Stimulated activated CD4-positive, alpha-beta T cell treated with anti-CD3 and anti-CD28 coated beads, Interleukin-4, amount 100 ng/mL, for 48 hours (primary cell): Measurements from ENCODE around the gene SOBP.

Experiments
- DNase-seq, 2 donors: peaks; one replicate each; pipeline ENCODE4 v3.0.0-alpha.2; 2020; ENCODE audit warnings: low read depth in 2 of 2

Gene SOBP

DNA sequence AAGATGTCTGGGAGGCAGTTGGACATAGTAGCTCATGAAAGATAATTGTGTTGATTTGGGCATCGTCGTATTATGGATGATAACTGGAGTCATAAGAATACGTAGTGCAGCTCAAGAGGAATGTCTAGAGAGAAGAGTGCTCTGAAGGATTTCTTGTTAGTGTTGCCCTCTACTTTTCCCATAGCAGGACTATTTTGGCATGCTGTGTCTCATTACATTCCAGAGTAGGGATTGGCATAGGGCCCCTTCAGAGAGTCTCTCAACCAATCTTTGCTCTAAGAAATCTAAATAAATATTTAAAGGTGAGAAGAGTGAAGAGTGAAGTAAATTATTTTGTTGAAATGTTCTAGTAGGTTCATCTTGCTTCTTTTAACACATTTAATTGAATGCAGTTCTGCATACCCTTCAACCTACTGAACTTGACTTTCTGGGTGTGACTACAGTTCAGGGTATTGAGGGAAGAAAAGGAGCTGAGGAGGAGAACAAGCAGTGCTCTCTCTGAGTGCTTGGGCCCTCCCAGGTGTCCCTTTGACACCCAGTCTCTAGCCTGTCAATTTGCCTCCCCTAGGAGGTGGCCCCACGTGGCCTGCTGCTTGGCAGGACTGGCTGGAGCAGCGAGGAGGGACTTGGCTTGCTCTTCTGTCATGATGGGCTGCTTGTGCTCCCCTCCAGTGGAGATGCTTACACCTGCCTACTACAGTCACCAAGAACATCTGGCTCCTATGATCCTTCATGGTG lies 33.3 kb downstream of the SOBP start:
- no peak for DNase-seq

GRCh38 chr6:107523794-107524193 lies 33.9 kb downstream of the SOBP start:
- no peak for DNase-seq

GRCh38 chr6:107524626-107525025 lies 34.7 kb downstream of the SOBP start:
- DNase-seq = no peak

GRCh38 chr6:107531868-107532267 lies 42.0 kb downstream of the SOBP start:
- no peak for DNase-seq

- no peak for DNase-seq
Measured at GRCh38 chr6:107532706-107533105, 42.8 kb downstream of the SOBP start.

- no peak for DNase-seq
Measured at GRCh38 chr6:107533415-107534059, 43.6 kb downstream of the SOBP start.

DNA sequence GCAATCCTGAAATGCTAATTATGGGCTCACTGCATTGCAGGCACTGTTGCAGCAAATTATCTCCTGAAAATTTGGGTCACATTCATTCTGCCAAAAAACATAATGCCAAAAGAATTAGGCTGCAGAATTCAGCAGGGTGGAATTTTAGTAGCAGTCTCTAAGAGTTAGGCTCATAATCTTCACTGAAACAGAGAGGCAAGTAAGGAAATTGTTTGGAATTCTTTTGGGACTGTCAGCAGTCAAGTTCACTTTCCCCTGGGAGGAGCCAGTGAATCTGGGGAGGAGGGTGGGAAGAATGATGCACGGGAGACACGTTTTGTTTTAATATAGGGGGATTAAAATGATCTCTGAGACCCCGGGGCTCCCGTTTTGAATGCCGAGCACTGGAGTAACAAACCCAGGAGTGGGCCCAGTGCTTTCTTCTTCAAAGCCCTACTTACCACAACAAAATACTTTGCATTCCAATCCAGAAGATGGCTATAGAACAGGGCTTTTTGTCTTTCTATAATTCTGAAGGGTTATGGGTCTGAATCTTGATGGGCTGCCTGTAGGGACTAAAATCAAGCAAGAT lies 44.7 kb downstream of the SOBP start:
- no peak for DNase-seq

GRCh38 chr6:107535626-107536025 lies 45.7 kb downstream of the SOBP start:
- no peak for DNase-seq

- DNase-seq = no peak
Measured at GRCh38 chr6:107536180-107536961, 46.5 kb downstream of the SOBP start.

DNA sequence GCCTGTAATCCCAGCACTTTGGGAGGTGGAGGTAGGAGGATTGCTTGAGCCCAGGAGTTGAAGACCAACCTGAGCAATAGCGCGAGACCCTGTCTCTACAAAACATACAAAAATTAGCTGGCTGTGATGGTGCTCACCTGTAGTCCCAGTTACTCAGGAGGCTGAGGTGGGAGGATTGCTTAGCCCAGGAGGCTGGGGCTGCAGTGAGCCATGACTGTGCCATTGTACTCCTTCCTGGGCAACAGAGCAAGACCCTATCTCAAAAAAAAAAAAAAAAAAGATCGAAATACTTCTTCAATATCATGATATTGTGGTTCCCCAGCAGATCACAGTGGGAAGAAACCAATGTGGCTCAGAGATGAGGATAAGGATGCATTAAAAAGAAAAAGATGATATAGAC lies 47.6 kb downstream of the SOBP start:
- DNase-seq = no peak

DNA sequence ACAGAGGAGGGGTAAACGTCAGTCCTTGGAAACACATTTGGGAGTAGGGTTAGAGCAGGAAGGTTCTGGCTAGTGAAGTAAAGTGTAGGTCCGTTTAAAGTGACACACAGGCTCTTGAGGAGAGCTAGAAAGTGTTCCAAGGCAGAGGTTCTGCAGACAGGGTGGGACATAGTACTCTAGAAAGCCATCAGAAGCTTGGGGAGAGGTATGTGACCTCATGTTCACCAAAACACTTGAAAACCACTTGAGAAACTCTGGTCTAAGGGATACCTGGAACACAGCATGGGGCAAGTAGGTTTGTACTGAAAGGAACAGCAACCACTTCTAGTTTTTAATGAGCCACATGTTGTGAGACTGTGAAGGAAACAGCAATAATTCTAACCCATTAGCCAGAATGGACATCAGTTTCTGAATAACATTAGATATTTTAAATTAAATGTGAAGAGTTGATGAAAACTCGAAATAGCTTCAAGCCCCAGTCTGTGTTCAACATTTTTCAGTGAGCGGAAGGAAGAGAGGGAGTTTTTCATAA lies 49.0 kb downstream of the SOBP start:
- no peak for DNase-seq

- DNase-seq = no peak
Measured at GRCh38 chr6:107539409-107539808, 49.5 kb downstream of the SOBP start.

GRCh38 chr6:107539849-107540464 lies 50.0 kb downstream of the SOBP start:
- no peak for DNase-seq

DNA sequence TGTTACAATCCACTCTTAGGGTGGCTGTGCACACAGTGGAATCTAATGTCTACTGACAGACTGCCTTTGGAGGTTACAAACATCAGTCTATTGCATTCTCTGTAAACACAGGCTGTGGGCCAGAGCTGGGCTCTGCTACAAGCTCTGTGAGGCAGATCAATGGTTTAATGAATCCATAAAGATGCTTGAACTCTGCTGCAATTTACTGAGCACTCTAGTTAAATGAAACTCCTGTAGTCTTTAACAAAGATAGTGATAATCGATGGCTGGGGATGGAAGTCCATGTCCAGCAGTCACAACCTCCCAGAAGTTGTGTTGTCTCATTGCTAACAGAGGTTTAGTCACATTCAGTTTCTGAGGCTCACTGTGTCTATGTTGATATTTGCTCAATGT lies 50.5 kb downstream of the SOBP start:
- no peak for DNase-seq

- DNase-seq = no peak
Measured at GRCh38 chr6:107542192-107542668, 52.3 kb downstream of the SOBP start.

GRCh38 chr6:107543088-107543487 lies 53.2 kb downstream of the SOBP start:
- no peak for DNase-seq

GRCh38 chr6:107543567-107543966 lies 53.6 kb downstream of the SOBP start:
- no peak for DNase-seq

GRCh38 chr6:107545763-107546162 lies 55.8 kb downstream of the SOBP start:
- no peak for DNase-seq

GRCh38 chr6:107546691-107547450 lies 57.0 kb downstream of the SOBP start:
- no peak for DNase-seq

GRCh38 chr6:107547451-107547840 lies 57.5 kb downstream of the SOBP start:
- DNase-seq = no peak
